ENCODE measurements around the gene CLP1. TPM values are rescaled to one million over a fixed set of nuclear protein-coding genes. Genes with fewer than 3 reads are reported as not detected.
A peak's percentile ranks its signal among the peaks of the same experiment; 100 is the strongest.

The CLP1 gene
- 10 to 100 TPM; 10.1 to 12.3 TPM for total RNA-seq
- 1 to 10 TPM; 5.9 to 6.6 TPM for polyA plus RNA-seq

DNA sequence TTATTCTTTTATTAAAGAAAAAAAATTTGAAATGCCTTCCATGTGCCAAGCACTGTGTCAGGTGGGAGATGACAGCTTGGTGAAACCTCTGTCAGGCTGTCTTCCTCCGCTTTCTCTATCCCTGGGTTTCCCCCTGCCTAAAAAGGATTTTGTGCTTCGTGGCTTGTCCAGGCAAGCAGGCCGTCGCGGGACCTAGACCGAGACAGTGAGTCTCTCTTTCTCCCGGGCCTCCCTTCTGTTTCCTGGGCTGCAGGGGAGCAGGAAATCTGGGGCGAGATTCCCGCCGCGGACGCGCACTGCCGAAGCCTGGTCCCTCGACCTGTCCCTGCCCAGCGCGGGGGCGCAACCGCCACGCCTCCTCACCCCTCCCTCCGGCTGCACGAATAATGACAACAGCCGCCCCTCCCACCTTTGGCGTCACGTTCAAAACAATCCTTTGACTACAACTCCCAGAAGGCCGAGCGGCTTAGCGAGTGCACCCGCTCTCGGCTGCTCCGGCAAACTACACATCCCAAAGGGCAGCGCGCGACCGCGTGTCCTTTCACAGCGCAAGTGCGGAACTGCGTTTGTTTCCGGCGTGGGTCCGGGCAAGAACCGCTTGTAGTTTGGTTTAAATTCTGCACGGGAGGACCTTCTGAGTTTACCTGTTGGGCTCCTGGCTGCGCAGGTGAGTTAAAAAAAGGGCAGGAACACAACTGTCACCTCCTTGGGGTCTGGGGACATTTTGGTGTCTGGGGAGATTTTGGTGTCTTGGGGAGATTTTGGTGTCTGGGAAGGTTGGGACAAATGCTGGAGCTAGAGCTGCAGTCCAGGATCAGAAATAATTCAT lies at the start of gene CLP1:
TSS of gene CLP1 (plus strand) at position 569 of the 829 bp plus-strand sequence. CDS start 1,715 bp downstream, outside the sequence.
- Histone ChIP-seq H3K9ac (ENCODE audit: low read depth in 1 of 2, low read length in 2 of 2) (peak within 1 kb of the TSS; percentile 86 to 97), H3K4me3 (ENCODE audit: low read depth in 1 of 3, low read length in 3 of 3) (peak within 1 kb of the TSS; percentile 83 to 100 (median 87)), H3K27ac (ENCODE audit: low read depth in 1 of 2, low read length in 2 of 2) (peak within 1 kb of the TSS; percentile 90 to 91), H3K9me3 (ENCODE audit: control insufficient read depth in 4 of 4, low read length in 3 of 4) (no peaks in the 10 kb centered on the region), H3K36me3 (ENCODE audit: control insufficient read depth in 4 of 4, insufficient read depth in 3 of 4, low read depth in 1 of 4, low read length in 3 of 4) (peaks cover 9 to 24% (median 15%) of the 10 kb centered on the region in 4 donors), H3K27me3 (ENCODE audit: control insufficient read depth in 4 of 4, insufficient read depth in 4 of 4, low read length in 3 of 4) (no peaks in the 10 kb centered on the region), H3K4me1 (ENCODE audit: control insufficient read depth in 4 of 4, insufficient read depth in 4 of 4, low read length in 3 of 4) (peaks cover 3 to 17% (median 8%) of the 10 kb centered on the region in 4 donors)
- DNase-seq (ENCODE audit: low spot score) = peak; percentile 97
- TF ChIP-seq HNF4A (conservative IDR thresholded peaks at IDR 0.05) (peak in 1 of 2 donors; percentile 21), RAD21 (IDR thresholded peaks at IDR 0.05) (peak; percentile 13 to 21), GABPA (IDR thresholded peaks at IDR 0.05 in 1 of 2, conservative IDR thresholded peaks at IDR 0.05 in 1 of 2) (peak; percentile 52 to 93), RXRA (IDR thresholded peaks at IDR 0.05) (peak; percentile 48 to 61), FOXA1 (IDR thresholded peaks at IDR 0.05) (no peak), NR2F2 (IDR thresholded peaks at IDR 0.05) (peak; percentile 32), ATF3 (IDR thresholded peaks at IDR 0.05) (no peak), REST (IDR thresholded peaks at IDR 0.05) (no peak), TAF1 (conservative IDR thresholded peaks at IDR 0.05) (no peak), JUND (IDR thresholded peaks at IDR 0.05) (peak; percentile 11 to 23), YY1 (IDR thresholded peaks at IDR 0.05) (peak; percentile 86), FOXA2 (IDR thresholded peaks at IDR 0.05) (no peak), ZBTB33 (IDR thresholded peaks at IDR 0.05) (peak; percentile 98), EGR1 (IDR thresholded peaks at IDR 0.05; ENCODE audit: low read depth in 2 of 2) (peak; percentile 90 to 99), SP1 (IDR thresholded peaks at IDR 0.05) (peak; percentile 83), HNF4G (IDR thresholded peaks at IDR 0.05) (no peak)
- TF ChIP-seq, protein P1, sequence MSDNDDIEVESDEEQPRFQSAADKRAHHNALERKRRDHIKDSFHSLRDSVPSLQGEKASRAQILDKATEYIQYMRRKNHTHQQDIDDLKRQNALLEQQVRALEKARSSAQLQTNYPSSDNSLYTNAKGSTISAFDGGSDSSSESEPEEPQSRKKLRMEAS (IDR thresholded peaks at IDR 0.05) = peak; percentile 99
- TF ChIP-seq, protein P2, sequence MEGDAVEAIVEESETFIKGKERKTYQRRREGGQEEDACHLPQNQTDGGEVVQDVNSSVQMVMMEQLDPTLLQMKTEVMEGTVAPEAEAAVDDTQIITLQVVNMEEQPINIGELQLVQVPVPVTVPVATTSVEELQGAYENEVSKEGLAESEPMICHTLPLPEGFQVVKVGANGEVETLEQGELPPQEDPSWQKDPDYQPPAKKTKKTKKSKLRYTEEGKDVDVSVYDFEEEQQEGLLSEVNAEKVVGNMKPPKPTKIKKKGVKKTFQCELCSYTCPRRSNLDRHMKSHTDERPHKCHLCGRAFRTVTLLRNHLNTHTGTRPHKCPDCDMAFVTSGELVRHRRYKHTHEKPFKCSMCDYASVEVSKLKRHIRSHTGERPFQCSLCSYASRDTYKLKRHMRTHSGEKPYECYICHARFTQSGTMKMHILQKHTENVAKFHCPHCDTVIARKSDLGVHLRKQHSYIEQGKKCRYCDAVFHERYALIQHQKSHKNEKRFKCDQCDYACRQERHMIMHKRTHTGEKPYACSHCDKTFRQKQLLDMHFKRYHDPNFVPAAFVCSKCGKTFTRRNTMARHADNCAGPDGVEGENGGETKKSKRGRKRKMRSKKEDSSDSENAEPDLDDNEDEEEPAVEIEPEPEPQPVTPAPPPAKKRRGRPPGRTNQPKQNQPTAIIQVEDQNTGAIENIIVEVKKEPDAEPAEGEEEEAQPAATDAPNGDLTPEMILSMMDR (IDR thresholded peaks at IDR 0.05; ENCODE audit: low read depth, low read length, missing input control) = no peak
- under 1% methylated on average over 45 of the region's 45 CpGs for WGBS

Measured in liver (tissue), 9 donors.